ENCODE data around the gene HS3ST4.

DNA sequence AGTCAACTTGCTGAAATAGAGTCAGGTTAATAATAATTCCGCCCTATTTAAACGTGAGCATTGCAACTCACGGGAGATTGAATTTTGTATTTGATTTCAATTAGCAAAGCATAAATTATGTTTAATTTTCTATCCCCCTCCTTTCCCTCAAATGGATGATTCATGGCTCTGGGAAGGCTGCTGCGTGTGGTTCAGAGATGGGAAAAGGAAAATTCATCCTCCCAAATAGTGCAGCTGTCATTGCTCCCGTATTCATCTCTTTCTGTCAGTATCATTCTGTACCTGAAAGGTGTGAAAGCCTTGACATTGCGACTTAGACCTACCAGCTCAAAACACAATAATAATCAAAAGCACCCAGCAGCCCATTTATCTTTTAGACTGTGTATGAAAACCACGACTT, 447.3 kb downstream of the HS3ST4 start:
- no peak for TF ChIP-seq EZH2 (IDR thresholded peaks at IDR 0.05; ENCODE audit: insufficient read depth, low read length)
- TF ChIP-seq, protein P1, sequence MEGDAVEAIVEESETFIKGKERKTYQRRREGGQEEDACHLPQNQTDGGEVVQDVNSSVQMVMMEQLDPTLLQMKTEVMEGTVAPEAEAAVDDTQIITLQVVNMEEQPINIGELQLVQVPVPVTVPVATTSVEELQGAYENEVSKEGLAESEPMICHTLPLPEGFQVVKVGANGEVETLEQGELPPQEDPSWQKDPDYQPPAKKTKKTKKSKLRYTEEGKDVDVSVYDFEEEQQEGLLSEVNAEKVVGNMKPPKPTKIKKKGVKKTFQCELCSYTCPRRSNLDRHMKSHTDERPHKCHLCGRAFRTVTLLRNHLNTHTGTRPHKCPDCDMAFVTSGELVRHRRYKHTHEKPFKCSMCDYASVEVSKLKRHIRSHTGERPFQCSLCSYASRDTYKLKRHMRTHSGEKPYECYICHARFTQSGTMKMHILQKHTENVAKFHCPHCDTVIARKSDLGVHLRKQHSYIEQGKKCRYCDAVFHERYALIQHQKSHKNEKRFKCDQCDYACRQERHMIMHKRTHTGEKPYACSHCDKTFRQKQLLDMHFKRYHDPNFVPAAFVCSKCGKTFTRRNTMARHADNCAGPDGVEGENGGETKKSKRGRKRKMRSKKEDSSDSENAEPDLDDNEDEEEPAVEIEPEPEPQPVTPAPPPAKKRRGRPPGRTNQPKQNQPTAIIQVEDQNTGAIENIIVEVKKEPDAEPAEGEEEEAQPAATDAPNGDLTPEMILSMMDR (IDR thresholded peaks at IDR 0.05; ENCODE audit: insufficient read depth, low read depth, low read length): no peak

Data from astrocyte (in vitro differentiated cells and primary cell).